Measurements from ENCODE around the gene LRTM2. TPM values are rescaled to one million over a fixed set of nuclear protein-coding genes. Genes with fewer than 3 reads are reported as not detected.

The LRTM2 gene
- total RNA-seq, 4 donors from 2014 or later, result 0.26 TPM; not detected in 3

- no peak overlapping the region for H3K27ac ChIP-seq
- WGBS, result 86% methylated on average over 6 of the region's 10 CpGs
Measured at GRCh38 chr12:1810931-1811280, 9.5 kb upstream of the LRTM2 start.

DNA sequence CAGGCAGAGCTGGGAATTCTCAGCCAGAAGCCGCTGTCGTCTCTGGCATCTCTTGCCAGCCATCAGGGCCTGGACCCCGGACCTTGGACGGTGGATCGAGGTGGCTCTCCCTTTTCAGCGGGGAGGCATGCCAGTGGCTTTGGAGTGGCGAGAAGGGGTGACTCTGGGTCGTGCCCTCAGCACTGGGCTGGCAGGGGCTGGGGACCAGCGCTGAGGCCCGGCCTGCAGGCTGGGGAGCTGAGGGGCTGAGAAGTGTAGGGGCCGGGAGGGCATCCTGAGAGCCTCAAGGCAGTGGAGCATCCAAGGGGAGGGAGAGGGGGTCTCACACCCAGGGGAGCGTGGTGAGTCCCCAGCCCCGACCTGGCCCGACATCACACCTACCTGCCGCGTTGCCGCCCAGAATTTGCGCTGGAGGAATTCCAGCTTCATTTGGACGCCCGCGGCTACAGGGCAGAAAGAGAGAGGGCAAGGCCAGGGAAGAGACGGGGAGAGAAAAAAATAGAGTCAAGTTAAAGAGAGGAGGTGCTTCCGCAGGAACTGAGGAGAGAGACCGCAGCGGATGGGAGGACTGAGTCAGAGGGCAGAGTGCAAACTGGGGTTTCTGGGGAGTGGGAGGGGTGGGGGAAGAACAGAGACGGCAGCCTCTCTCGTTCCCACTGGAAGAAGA, 9.0 kb upstream of the LRTM2 start:
- no peak for DNase-seq (ENCODE audit: low spot score in 2 of 2)
- TF ChIP-seq CTCF (IDR thresholded peaks at IDR 0.05) (no peak), POLR2A (IDR thresholded peaks at IDR 0.05) (no peak), POLR2AphosphoS5 (IDR thresholded peaks at IDR 0.05) (no peak), EP300 (IDR thresholded peaks at IDR 0.05) (no peak)
- H3K4me3 ChIP-seq, result no peak overlapping the region
- H3K9me3 ChIP-seq, result no peaks in the 10 kb centered on the region
- peak overlapping the region; percentile 24 for H3K27ac ChIP-seq
- peaks cover 10% of the 10 kb centered on the region for H3K4me1 ChIP-seq
- WGBS, result 70% methylated on average over 27 of the region's 27 CpGs
- H3K27me3 ChIP-seq, result peaks cover 20% of the 10 kb centered on the region
- no peaks in the 10 kb centered on the region for H3K36me3 ChIP-seq

More at GRCh38 chr12:1810931-1811280, 9.5 kb upstream of the LRTM2 start:
- Histone ChIP-seq H3K4me1 (peaks cover 15% of the 10 kb centered on the region), H3K36me3 (no peaks in the 10 kb centered on the region), H3K4me3 (no peak overlapping the region), H3K27me3 (peaks cover 20% of the 10 kb centered on the region), H3K9me3 (no peaks in the 10 kb centered on the region)
- no peak for TF ChIP-seq POLR2AphosphoS5 (IDR thresholded peaks at IDR 0.05)
- TF ChIP-seq EP300 (IDR thresholded peaks at IDR 0.05), result no peak
- no peak for TF ChIP-seq CTCF (IDR thresholded peaks at IDR 0.05)
- TF ChIP-seq POLR2A (IDR thresholded peaks at IDR 0.05), result no peak
- no peak for DNase-seq (ENCODE audit: low spot score in 2 of 2)

- peak overlapping the region; percentile 24 for H3K27ac ChIP-seq
- no peaks in the 10 kb centered on the region for H3K36me3 ChIP-seq
- H3K9me3 ChIP-seq, result no peaks in the 10 kb centered on the region
- WGBS, result 74% methylated on average over 6 of the region's 6 CpGs
- TF ChIP-seq EP300 (IDR thresholded peaks at IDR 0.05) (no peak), POLR2AphosphoS5 (IDR thresholded peaks at IDR 0.05) (no peak), CTCF (IDR thresholded peaks at IDR 0.05) (no peak), POLR2A (IDR thresholded peaks at IDR 0.05) (no peak)
- peaks cover 6% of the 10 kb centered on the region for H3K4me1 ChIP-seq
- no peak overlapping the region for H3K4me3 ChIP-seq
- DNase-seq (ENCODE audit: low spot score in 2 of 2), result no peak
- H3K27me3 ChIP-seq, result peaks cover 20% of the 10 kb centered on the region
Measured at GRCh38 chr12:1811948-1812291, 8.4 kb upstream of the LRTM2 start.

GRCh38 chr12:1812650-1813302, 7.6 kb upstream of the LRTM2 start:
- H3K9me3 ChIP-seq, result no peaks in the 10 kb centered on the region
- TF ChIP-seq POLR2AphosphoS5 (IDR thresholded peaks at IDR 0.05), result no peak
- TF ChIP-seq POLR2A (IDR thresholded peaks at IDR 0.05), result no peak
- TF ChIP-seq EP300 (IDR thresholded peaks at IDR 0.05), result no peak
- no peak for TF ChIP-seq CTCF (IDR thresholded peaks at IDR 0.05)
- WGBS, result 83% methylated on average over 17 of the region's 17 CpGs
- H3K4me3 ChIP-seq, result no peak overlapping the region
- H3K27me3 ChIP-seq, result peaks cover 20% of the 10 kb centered on the region
- peak overlapping the region; percentile 24 for H3K27ac ChIP-seq
- DNase-seq (ENCODE audit: low spot score in 2 of 2), result no peak
- H3K36me3 ChIP-seq, result no peaks in the 10 kb centered on the region
- peaks cover 6% of the 10 kb centered on the region for H3K4me1 ChIP-seq

- no peaks in the 10 kb centered on the region for H3K36me3 ChIP-seq
- H3K4me3 ChIP-seq, result no peak overlapping the region
- H3K27me3 ChIP-seq, result peaks cover 24% of the 10 kb centered on the region
- H3K9me3 ChIP-seq, result no peaks in the 10 kb centered on the region
- no peak overlapping the region for H3K27ac ChIP-seq
- H3K4me1 ChIP-seq, result peaks cover 6% of the 10 kb centered on the region
- DNase-seq (ENCODE audit: low spot score in 2 of 2), result no peak
- WGBS, result 46% methylated on average over 8 of the region's 8 CpGs
- TF ChIP-seq POLR2A (IDR thresholded peaks at IDR 0.05) (no peak), CTCF (IDR thresholded peaks at IDR 0.05) (no peak), EP300 (IDR thresholded peaks at IDR 0.05) (no peak), POLR2AphosphoS5 (IDR thresholded peaks at IDR 0.05) (no peak)
Measured at GRCh38 chr12:1814266-1814665, 6.1 kb upstream of the LRTM2 start.
